K562 (cell line): ENCODE results near the gene G6PD. TPM values are rescaled to one million over a fixed set of nuclear protein-coding genes. Genes with fewer than 3 reads are reported as not detected.

Experiments
- AFF4 ChIP-seq: sonication (generic); formaldehyde crosslinking; IDR thresholded peaks from 2 replicates; pipeline ENCODE4 v1.8.0; 2023; ENCODE audit warnings: mild to moderate bottlenecking, missing genetic modification reagents
- ARID4B ChIP-seq: sonication (generic); formaldehyde crosslinking; IDR thresholded peaks from 2 replicates; pipeline ENCODE4 v1.8.0; 2022; ENCODE audit warnings: mild to moderate bottlenecking, missing genetic modification reagents
- LEF1 ChIP-seq: fragments of 450-650 bp; IDR thresholded peaks from 2 replicates; pipeline ENCODE4 v1.6.1; 2016; ENCODE audit warnings: mild to moderate bottlenecking
- PHB2 ChIP-seq: fragments of 450-650 bp; IDR thresholded peaks from 2 replicates; pipeline ENCODE4 v1.6.1; 2017; ENCODE audit warnings: low read depth
- RBM17 ChIP-seq: fragments of 200-400 bp; formaldehyde crosslinking; IDR thresholded peaks from 2 replicates; pipeline ENCODE4 v1.6.1; 2017; ENCODE audit warnings: low read depth, mild to moderate bottlenecking, low read length, borderline replicate concordance
- RNF219 ChIP-seq: fragments of 250-450 bp; sonication (Bioruptor Pico); IDR thresholded peaks from 2 replicates; pipeline ENCODE4 v1.5.0; 2022; ENCODE audit warnings: mild to moderate bottlenecking
- SMAD2 ChIP-seq: fragments of 150-350 bp; IDR thresholded peaks from 2 replicates; pipeline ENCODE4 v1.6.1; 2014; ENCODE audit warnings: low read depth, mild to moderate bottlenecking, low read length
- SPI1 ChIP-seq: IDR thresholded peaks from 2 replicates; pipeline ENCODE4 v1.6.1; 2011; ENCODE audit warnings: low read depth, low read length, control low read depth, borderline replicate concordance
- ZNF124 ChIP-seq: sonication (generic); formaldehyde crosslinking; IDR thresholded peaks from 2 replicates; pipeline ENCODE4 v1.8.1; 2022; ENCODE audit warnings: missing genetic modification reagents
- ZNF184 ChIP-seq: sonication (generic); formaldehyde crosslinking; IDR thresholded peaks from 2 replicates; pipeline ENCODE4 v1.5.0; 2020; ENCODE audit warnings: missing genetic modification reagents
- ZNF277 ChIP-seq: fragments of 250-450 bp; sonication (Bioruptor Pico); IDR thresholded peaks from 2 replicates; pipeline ENCODE4 v1.8.0; 2022; ENCODE audit warnings: inconsistent platforms, mild to moderate bottlenecking, moderate library complexity, borderline replicate concordance
- ZNF280A ChIP-seq: fragments of 450-650 bp; IDR thresholded peaks from 2 replicates; pipeline ENCODE4 v1.6.1; 2018; ENCODE audit warnings: mild to moderate bottlenecking, low read depth; ENCODE audit not compliant: partially characterized antibody
- ZNF316 ChIP-seq: fragments of 450-650 bp; IDR thresholded peaks from 2 replicates; pipeline ENCODE4 v1.6.1; 2016
- polyA plus RNA-seq, 8 experiments: library from polyadenylated mRNA; depleted of rRNA in 4 of 8; stranded (reverse) in 5 of 8; unstranded in 3 of 8; fragments of >200 nt; fragmentation: Nextera tagmentation in 2 of 8; fragmentation: Illumina TruSeq in 1 of 8; extraction: Ambion mirVana in 2 of 8; extraction: Trizol in 1 of 8; gene quantifications; 2 replicates each; pipeline versions ENCODE4 v1.2.1 to v1.2.3, GENCODE V29; 2011 to 2014; ENCODE audit warnings: inconsistent platforms in 1 of 8, missing spikeins in 1 of 8
- total RNA-seq, 7 experiments: library from RNA; depleted of rRNA in 6 of 7; stranded (reverse); fragments of >200 nt in 6 of 7; fragmentation: Illumina TruSeq in 2 of 7; extraction: Trizol in 2 of 7; gene quantifications; 2 replicates each; pipeline versions ENCODE4 v1.2.1 to v1.2.3, GENCODE V29; 2011 to 2021; ENCODE audit warnings: low replicate concordance in 1 of 7

G6PD gene
- total and polyA plus RNA-seq, 9 of the 15 experiments (the other 6 are each of a cell fraction or from before 2014, with no cell fraction given): 2.9 to 222 (median 66.4) TPM

GRCh38 chrX:154484255-154485149, 62.1 kb downstream of the G6PD start (continued):
- TF ChIP-seq RNF219 (CRISPR knock-in tag) (no peak), ZNF316 (peak; percentile 93), SMAD2 (no peak), AFF4 (CRISPR knock-in tag) (no peak), ARID4B (peak; percentile 38; the same call in 1 of the 2 replicates), SPI1 (no peak), ZNF124 (CRISPR knock-in tag) (no peak), ZNF277 (no peak), ZNF184 (CRISPR knock-in tag) (no peak), ZNF280A (no peak), PHB2 (no peak), LEF1 (no peak), RBM17 (no peak)
